Measurements from ENCODE around the gene NDST1. TPM values are rescaled to one million over a fixed set of nuclear protein-coding genes. Genes with fewer than 3 reads are reported as not detected.

The NDST1 gene
- total RNA-seq, 1 experiment from 2014 or later, result 33.1 TPM

GRCh38 chr5:150559701-150560100 lies 51.8 kb downstream of the NDST1 start:
- Histone ChIP-seq H3K4me1 (ENCODE audit: control insufficient read depth in 1 of 2, insufficient read depth in 2 of 2, low read length in 2 of 2) (peaks cover 3 to 7% of the 10 kb centered on the region in 2 experiments; a peak in 2 of 4 replicates), H3K27ac (ENCODE audit: low read depth, low read length) (no peak overlapping the region), H3K9me3 (ENCODE audit: control insufficient read depth in 1 of 2, insufficient read depth in 1 of 2, low read depth in 1 of 2, low read length in 2 of 2) (no peaks in the 10 kb centered on the region), H4K20me1 (ENCODE audit: insufficient read depth) (no peaks in the 10 kb centered on the region), H2AFZ (ENCODE audit: low read depth, low read length, poor library complexity, severe bottlenecking) (no peak overlapping the region), H3K27me3 (ENCODE audit: insufficient read depth, low read length) (no peaks in the 10 kb centered on the region), H3K9me2 (ENCODE audit: insufficient read depth) (no peaks in the 10 kb centered on the region), H3K36me3 (ENCODE audit: control insufficient read depth in 1 of 2, insufficient read depth in 2 of 2, low read length in 2 of 2) (0 out of 4 replicates have a peak, but pooled peaks cover 0 to 2% of the 10 kb centered on the region in 2 experiments), H3K79me2 (ENCODE audit: insufficient read depth, low read length) (no peaks in the 10 kb centered on the region), H3K9ac (ENCODE audit: low read length) (no peak overlapping the region), H3K4me2 (ENCODE audit: low read length) (no peak overlapping the region), H3K4me3 (replicated peaks in 1 of 2; ENCODE audit: low read depth in 1 of 2, low read length in 2 of 2) (no peak overlapping the region)
- DNase-seq (ENCODE audit: low read depth, low spot score) (no peak), ATAC-seq (no peak)
- intact Hi-C loops (cut with micrococcal nuclease), result loop anchor here (1.0 to 5.0 kb wide), 5 partner anchors 100 to 428 kb away; partner anchors contain the start of genes RBM22 and SMIM3
- BruUV-seq (replicated peaks), result no TSS peak
- ChIA-PET POLR2A (interaction anchor here (0.8 to 1.0 kb wide), 3 partner anchors 101 to 141 kb away, joined by 3 to 4 read pairs (median 3); partner anchors contain the start of gene RBM22), CTCF (interaction anchor here (0.8 to 3.2 kb wide), 20 partner anchors 11 to 679 kb away, joined by 3 to 26 read pairs (median 4); partner anchors contain the start of genes IRGM and RBM22), RAD21 (ENCODE audit: low non-redundant PET in 1 of 2, low total read pairs in 2 of 2, uncharacterized antibody in 2 of 2, unreplicated experiment in 2 of 2) (interaction anchor here (0.8 to 1.6 kb wide), 6 partner anchors 101 to 288 kb away, joined by 3 to 9 read pairs (median 4); partner anchors contain the start of gene RBM22 (in 1 of the 2))
- no peak for TF ChIP-seq RAD21 (IDR thresholded peaks at IDR 0.05; ENCODE audit: low read depth)
- no peak for TF ChIP-seq ZBTB33 (IDR thresholded peaks at IDR 0.05; ENCODE audit: extremely low read depth, insufficient replicate concordance, low read length)
- no peak for TF ChIP-seq POLR2A (IDR thresholded peaks at IDR 0.05; ENCODE audit: borderline replicate concordance, extremely low read depth, insufficient read depth, insufficient read length)
- no peak for TF ChIP-seq ELF1 (IDR thresholded peaks at IDR 0.05; ENCODE audit: borderline replicate concordance, low read depth)
- no peak for TF ChIP-seq EZH2phosphoT487 (IDR thresholded peaks at IDR 0.05; ENCODE audit: borderline replicate concordance)
- TF ChIP-seq POLR2AphosphoS5 (IDR thresholded peaks at IDR 0.05; ENCODE audit: low read depth, low read length), result no peak
- TF ChIP-seq EGR1 (IDR thresholded peaks at IDR 0.05; ENCODE audit: low read depth), result no peak
- TF ChIP-seq CTCF (IDR thresholded peaks at IDR 0.05 in 2 of 3, conservative IDR thresholded peaks at IDR 0.05 in 1 of 3; ENCODE audit: borderline replicate concordance in 1 of 3, insufficient read depth in 1 of 3, low read depth in 2 of 3, low read length in 2 of 3), result no peak
- TF ChIP-seq ATF3 (IDR thresholded peaks at IDR 0.05), result no peak
- no peak for TF ChIP-seq SRF (IDR thresholded peaks at IDR 0.05; ENCODE audit: low read depth)
- TF ChIP-seq ZFX (IDR thresholded peaks at IDR 0.05), result no peak
- TF ChIP-seq EZH2 (IDR thresholded peaks at IDR 0.05), result no peak
- no peak for TF ChIP-seq JUND (IDR thresholded peaks at IDR 0.05)
- TF ChIP-seq FOSL1 (IDR thresholded peaks at IDR 0.05; ENCODE audit: low read depth), result no peak
- TF ChIP-seq SP1 (IDR thresholded peaks at IDR 0.05; ENCODE audit: low read depth), result no peak
- TF ChIP-seq REST (IDR thresholded peaks at IDR 0.05; ENCODE audit: low read depth), result no peak
- TF ChIP-seq SIN3A (IDR thresholded peaks at IDR 0.05; ENCODE audit: low read depth), result no peak
